Mesenteric fat pad (tissue), 1 donor: Measurements from ENCODE around the gene GH1. TPM values are rescaled to one million over a fixed set of nuclear protein-coding genes. Genes with fewer than 3 reads are reported as not detected.
"Not testable (repeated sequence)": the region's sequence is repeated elsewhere in the genome, so short reads cannot be mapped to it uniquely, and the experiment has no call there.

Experiments
- DNase-seq: peaks from one replicate; pipeline ENCODE4 v3.0.0-alpha.2; 2020; ENCODE audit warnings: low spot score
- total RNA-seq: library from RNA; stranded (reverse); fragmentation: NEBNext Ultra II Directional; extraction: Animal tissue kit (Norgen Biotek cat#: 25700); gene quantifications from one replicate; pipeline ENCODE4 v1.2.1, GENCODE V29; 2021
- donor health status: DM: yes; HTN: yes; CAD: no.

GH1 gene
- total RNA-seq, 1 donor from 2014 or later: not detected

- not testable (repeated sequence) for DNase-seq
Measured at GRCh38 chr17:63869491-63870291, 48.9 kb downstream of the GH1 start.

Other genes with a start within 250 kb of the GH1 start
- 11.3 TPM for gene LIMD2, start 218.7 kb downstream of the GH1 start, total RNA-seq
- gene STRADA, start 177.0 kb downstream of the GH1 start, total RNA-seq: 34.3 TPM
- gene CCDC47, start 145.2 kb downstream of the GH1 start, total RNA-seq: 110 TPM
- gene DDX42, start 144.7 kb downstream of the GH1 start, total RNA-seq: 130 TPM
- 115 TPM for gene PSMC5, start 91.4 kb downstream of the GH1 start, total RNA-seq
- gene FTSJ3, start 91.2 kb downstream of the GH1 start, total RNA-seq: 28.8 TPM
- 57.4 TPM for gene SMARCD2, start 76.2 kb downstream of the GH1 start, total RNA-seq
- not detected for gene CSH2, start 45.2 kb downstream of the GH1 start, total RNA-seq
- not detected for gene GH2, start 36.9 kb downstream of the GH1 start, total RNA-seq
- gene CSH1, start 22.3 kb downstream of the GH1 start, total RNA-seq: not detected
- gene CSHL1, start 7.6 kb downstream of the GH1 start, total RNA-seq: not detected
- gene CD79B, start 13.5 kb upstream of the GH1 start, total RNA-seq: 4.3 TPM
- 27.1 TPM for gene SCN4A, start 54.1 kb upstream of the GH1 start, total RNA-seq
- gene PRR29, start 79.5 kb upstream of the GH1 start, total RNA-seq: 0.90 TPM
- 75.2 TPM for gene ICAM2, start 101.8 kb upstream of the GH1 start, total RNA-seq
- gene ERN1, start 211.3 kb upstream of the GH1 start, total RNA-seq: 27.1 TPM